ENCODE measurements around the gene BPIFA3.

BPIFA3 gene

GRCh38 chr20:33229843-33230242, 12.7 kb downstream of the BPIFA3 start:
- no peak for DNase-seq

GRCh38 chr20:33231237-33231636, 14.1 kb downstream of the BPIFA3 start:
- DNase-seq = no peak

- DNase-seq = no peak
Observed at GRCh38 chr20:33232486-33233072, 15.4 kb downstream of the BPIFA3 start.

- DNase-seq = no peak
Observed at GRCh38 chr20:33233129-33233774, 16.1 kb downstream of the BPIFA3 start.

GRCh38 chr20:33234050-33234449, 16.9 kb downstream of the BPIFA3 start:
- no peak for DNase-seq

- DNase-seq = no peak
Observed at GRCh38 chr20:33235696-33236095, 18.5 kb downstream of the BPIFA3 start, which contains the start of gene BPIFA1. Gene BPIFA1 (plus strand): TSS chr20:33235996. CDS start chr20:33237712, 1,716 bp downstream.

- DNase-seq = no peak
Observed at GRCh38 chr20:33236351-33236750, 19.2 kb downstream of the BPIFA3 start.

GRCh38 chr20:33237989-33238388, 20.8 kb downstream of the BPIFA3 start:
- DNase-seq = no peak

- no peak for DNase-seq
Observed at GRCh38 chr20:33239418-33239817, 22.3 kb downstream of the BPIFA3 start.

GRCh38 chr20:33239979-33240736, 23.0 kb downstream of the BPIFA3 start:
- no peak for DNase-seq

- no peak for DNase-seq
Observed at GRCh38 chr20:33240923-33241322, 23.8 kb downstream of the BPIFA3 start.

GRCh38 chr20:33242319-33243100, 25.4 kb downstream of the BPIFA3 start:
- DNase-seq = no peak

- no peak for DNase-seq
Observed at GRCh38 chr20:33246077-33246476, 28.9 kb downstream of the BPIFA3 start.

GRCh38 chr20:33249456-33249855, 32.3 kb downstream of the BPIFA3 start:
- DNase-seq = no peak

GRCh38 chr20:33250666-33251065, 33.5 kb downstream of the BPIFA3 start:
- no peak for DNase-seq

- DNase-seq = no peak
Observed at GRCh38 chr20:33251496-33251895, 34.3 kb downstream of the BPIFA3 start.

GRCh38 chr20:33252460-33252859, 35.3 kb downstream of the BPIFA3 start:
- DNase-seq = no peak

GRCh38 chr20:33255005-33255404, 37.9 kb downstream of the BPIFA3 start:
- DNase-seq = no peak

GRCh38 chr20:33257237-33257636, 40.1 kb downstream of the BPIFA3 start:
- no peak for DNase-seq

GRCh38 chr20:33259371-33259770, 42.2 kb downstream of the BPIFA3 start:
- no peak for DNase-seq

- DNase-seq = no peak
Observed at GRCh38 chr20:33261465-33261864, 44.3 kb downstream of the BPIFA3 start.

GRCh38 chr20:33262658-33263065, 45.5 kb downstream of the BPIFA3 start:
- DNase-seq = no peak

- DNase-seq = no peak
Observed at GRCh38 chr20:33263784-33264183, 46.6 kb downstream of the BPIFA3 start.

Data from CD4-positive, alpha-beta T cell treated with Interleukin-17A for 4 hours (primary cell).